Measurements from ENCODE around the gene CPM.

GRCh38 chr12:68853396-68854077 lies 79.4 kb downstream of the CPM start:
- TF ChIP-seq, protein P1, sequence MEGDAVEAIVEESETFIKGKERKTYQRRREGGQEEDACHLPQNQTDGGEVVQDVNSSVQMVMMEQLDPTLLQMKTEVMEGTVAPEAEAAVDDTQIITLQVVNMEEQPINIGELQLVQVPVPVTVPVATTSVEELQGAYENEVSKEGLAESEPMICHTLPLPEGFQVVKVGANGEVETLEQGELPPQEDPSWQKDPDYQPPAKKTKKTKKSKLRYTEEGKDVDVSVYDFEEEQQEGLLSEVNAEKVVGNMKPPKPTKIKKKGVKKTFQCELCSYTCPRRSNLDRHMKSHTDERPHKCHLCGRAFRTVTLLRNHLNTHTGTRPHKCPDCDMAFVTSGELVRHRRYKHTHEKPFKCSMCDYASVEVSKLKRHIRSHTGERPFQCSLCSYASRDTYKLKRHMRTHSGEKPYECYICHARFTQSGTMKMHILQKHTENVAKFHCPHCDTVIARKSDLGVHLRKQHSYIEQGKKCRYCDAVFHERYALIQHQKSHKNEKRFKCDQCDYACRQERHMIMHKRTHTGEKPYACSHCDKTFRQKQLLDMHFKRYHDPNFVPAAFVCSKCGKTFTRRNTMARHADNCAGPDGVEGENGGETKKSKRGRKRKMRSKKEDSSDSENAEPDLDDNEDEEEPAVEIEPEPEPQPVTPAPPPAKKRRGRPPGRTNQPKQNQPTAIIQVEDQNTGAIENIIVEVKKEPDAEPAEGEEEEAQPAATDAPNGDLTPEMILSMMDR (conservative IDR thresholded peaks at IDR 0.05) = no peak
- TF ChIP-seq ZFX (IDR thresholded peaks at IDR 0.05) = no peak
